ENCODE results near the gene WDR74. TPM values are rescaled to one million over a fixed set of nuclear protein-coding genes. Genes with fewer than 3 reads are reported as not detected.

The WDR74 gene
- total RNA-seq, 2 donors from 2014 or later, result 17.8 to 26.8 TPM

GRCh38 chr11:62852523-62853188 is 13.3 kb upstream of the WDR74 start:
- Histone ChIP-seq H3K4me1 (peaks cover 0 to 32% of the 10 kb centered on the region in 2 donors), H3K27me3 (no peaks in the 10 kb centered on the region), H3K4me3 (no peak overlapping the region), H3K27ac (no peak overlapping the region), H3K36me3 (peaks cover 29% of the 10 kb centered on the region), H3K9me3 (no peaks in the 10 kb centered on the region)
- DNase-seq (ENCODE audit: low spot score), result no peak
- TF ChIP-seq, protein P1, sequence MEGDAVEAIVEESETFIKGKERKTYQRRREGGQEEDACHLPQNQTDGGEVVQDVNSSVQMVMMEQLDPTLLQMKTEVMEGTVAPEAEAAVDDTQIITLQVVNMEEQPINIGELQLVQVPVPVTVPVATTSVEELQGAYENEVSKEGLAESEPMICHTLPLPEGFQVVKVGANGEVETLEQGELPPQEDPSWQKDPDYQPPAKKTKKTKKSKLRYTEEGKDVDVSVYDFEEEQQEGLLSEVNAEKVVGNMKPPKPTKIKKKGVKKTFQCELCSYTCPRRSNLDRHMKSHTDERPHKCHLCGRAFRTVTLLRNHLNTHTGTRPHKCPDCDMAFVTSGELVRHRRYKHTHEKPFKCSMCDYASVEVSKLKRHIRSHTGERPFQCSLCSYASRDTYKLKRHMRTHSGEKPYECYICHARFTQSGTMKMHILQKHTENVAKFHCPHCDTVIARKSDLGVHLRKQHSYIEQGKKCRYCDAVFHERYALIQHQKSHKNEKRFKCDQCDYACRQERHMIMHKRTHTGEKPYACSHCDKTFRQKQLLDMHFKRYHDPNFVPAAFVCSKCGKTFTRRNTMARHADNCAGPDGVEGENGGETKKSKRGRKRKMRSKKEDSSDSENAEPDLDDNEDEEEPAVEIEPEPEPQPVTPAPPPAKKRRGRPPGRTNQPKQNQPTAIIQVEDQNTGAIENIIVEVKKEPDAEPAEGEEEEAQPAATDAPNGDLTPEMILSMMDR (IDR thresholded peaks at IDR 0.05), result no peak

DNA sequence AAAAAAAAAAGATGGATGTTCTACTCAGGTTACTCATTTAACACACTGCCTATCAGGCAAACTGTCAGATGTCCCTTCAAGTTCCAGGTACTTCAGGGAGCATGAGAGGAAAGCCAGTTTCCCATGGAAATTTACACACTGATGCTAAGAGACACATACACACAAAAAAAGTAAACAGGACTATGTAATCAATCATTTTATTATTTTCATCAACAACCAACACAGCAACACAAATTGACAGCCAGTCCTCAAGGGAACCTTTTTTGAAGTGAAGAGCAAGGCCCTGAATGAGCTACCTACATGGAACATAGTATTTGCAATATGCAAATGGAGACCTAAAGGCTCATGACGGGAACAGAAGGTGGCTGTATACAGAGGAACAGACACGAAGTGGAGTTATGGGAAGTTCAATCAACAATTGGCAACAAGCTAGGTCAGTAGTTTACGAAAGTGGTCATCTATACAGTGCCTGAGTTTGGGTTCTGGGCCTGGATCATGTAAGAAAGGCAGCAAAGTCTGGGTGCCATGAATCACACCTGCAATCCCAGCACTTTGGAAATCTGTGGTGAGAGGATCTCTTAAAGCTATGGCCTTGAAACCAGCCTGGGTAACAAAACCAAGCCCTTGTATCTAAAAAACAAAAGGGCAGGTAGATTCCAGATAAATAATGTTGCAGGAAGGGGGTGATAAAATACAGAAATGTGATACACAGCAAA is 12.6 kb upstream of the WDR74 start:
- TF ChIP-seq, protein P1 (IDR thresholded peaks at IDR 0.05), result no peak
- peaks cover 0 to 32% of the 10 kb centered on the region in 2 donors for H3K4me1 ChIP-seq
- no peaks in the 10 kb centered on the region for H3K9me3 ChIP-seq
- no peak overlapping the region for H3K4me3 ChIP-seq
- H3K27me3 ChIP-seq, result no peaks in the 10 kb centered on the region
- no peak overlapping the region for H3K27ac ChIP-seq
- H3K36me3 ChIP-seq, result peaks cover 29% of the 10 kb centered on the region
- DNase-seq (ENCODE audit: low spot score), result no peak

DNA sequence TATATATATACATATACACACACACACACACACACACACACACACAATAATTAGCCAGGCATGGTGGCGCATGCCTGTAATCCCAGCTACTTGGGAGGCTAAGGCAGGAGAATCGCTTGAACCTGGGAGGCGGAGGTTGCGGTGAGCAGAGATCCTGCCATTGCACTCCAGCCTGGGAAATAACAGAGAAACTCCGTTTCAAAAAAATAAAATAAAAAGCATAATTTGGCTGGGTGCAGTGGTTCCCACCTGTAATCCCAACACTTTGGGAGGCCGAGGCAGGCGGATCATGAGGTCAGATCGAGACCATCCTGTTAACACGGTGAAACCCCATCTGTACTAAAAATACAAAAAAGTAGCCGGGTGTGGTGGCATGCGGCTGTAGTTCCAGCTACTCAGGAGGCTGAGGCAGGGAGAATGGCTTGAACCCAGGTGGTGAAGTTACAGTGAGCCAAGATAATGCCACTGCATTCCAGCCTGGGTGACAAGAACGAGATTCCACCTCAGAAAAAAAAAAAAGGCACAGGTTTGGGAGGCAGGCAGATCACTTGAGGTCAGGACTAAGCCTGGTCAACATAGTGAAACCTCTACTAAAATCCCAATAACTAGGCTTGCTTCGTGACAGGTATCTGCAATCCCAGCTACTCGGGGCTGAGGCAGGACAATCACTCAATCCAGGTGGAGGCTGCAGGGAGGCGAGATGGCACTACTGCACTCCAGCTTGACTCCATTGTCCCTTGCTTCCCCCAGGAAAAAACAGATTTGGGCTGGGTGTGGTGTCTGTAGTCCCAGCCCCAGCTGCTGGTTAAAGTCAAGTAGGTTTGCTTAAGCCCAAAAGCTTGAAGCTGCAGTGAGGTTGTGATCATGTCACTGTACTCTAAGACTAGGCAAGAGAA is 11.8 kb upstream of the WDR74 start:
- Histone ChIP-seq H3K4me1 (peaks cover 0 to 23% of the 10 kb centered on the region in 2 donors), H3K36me3 (peaks cover 29% of the 10 kb centered on the region), H3K27me3 (no peaks in the 10 kb centered on the region), H3K4me3 (no peak overlapping the region), H3K27ac (no peak overlapping the region), H3K9me3 (no peaks in the 10 kb centered on the region)
- DNase-seq (ENCODE audit: low spot score), result no peak
- TF ChIP-seq, protein P1 (IDR thresholded peaks at IDR 0.05), result no peak

- H3K27me3 ChIP-seq, result no peaks in the 10 kb centered on the region
- TF ChIP-seq, protein P1 (IDR thresholded peaks at IDR 0.05), result no peak
- peaks cover 15% of the 10 kb centered on the region for H3K36me3 ChIP-seq
- no peak for DNase-seq (ENCODE audit: low spot score)
- H3K27ac ChIP-seq, result no peak overlapping the region
- no peaks in the 10 kb centered on the region for H3K9me3 ChIP-seq
- no peak overlapping the region for H3K4me3 ChIP-seq
- no peaks in the 10 kb centered on the region for H3K4me1 ChIP-seq
Observed at GRCh38 chr11:62847767-62848314, 8.5 kb upstream of the WDR74 start.

DNA sequence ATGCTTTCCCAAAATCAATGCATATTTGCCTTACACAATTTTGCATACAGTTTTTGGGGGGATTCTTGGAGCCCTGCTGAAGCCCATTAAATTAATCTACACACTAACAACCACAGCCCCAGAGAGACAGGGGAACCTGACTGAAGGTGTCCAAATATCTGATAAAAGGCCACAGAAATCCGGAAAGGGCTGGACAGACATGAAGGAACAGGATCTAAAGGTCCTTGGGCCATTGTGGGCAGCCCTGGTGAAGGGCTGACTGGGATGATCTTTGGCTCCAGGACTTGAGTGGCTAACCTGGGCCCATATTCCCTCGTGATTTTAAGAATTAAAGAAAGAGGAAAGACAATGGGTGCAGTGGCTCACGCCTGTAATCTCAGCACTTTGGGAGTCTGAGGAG is 6.8 kb upstream of the WDR74 start:
- DNase-seq (ENCODE audit: low spot score), result no peak
- peaks cover 0 to 11% of the 10 kb centered on the region in 2 donors for H3K4me1 ChIP-seq

More for the DNA sequence above, 6.8 kb upstream of the WDR74 start:
- H3K9me3 ChIP-seq, result no peaks in the 10 kb centered on the region
- TF ChIP-seq, protein P1 (IDR thresholded peaks at IDR 0.05), result no peak
- no peak overlapping the region for H3K27ac ChIP-seq
- H3K27me3 ChIP-seq, result no peaks in the 10 kb centered on the region
- no peaks in the 10 kb centered on the region for H3K36me3 ChIP-seq
- H3K4me3 ChIP-seq, result no peak overlapping the region
